B cell (primary cell): ENCODE results near the gene SLC25A48. TPM values are rescaled to one million over a fixed set of nuclear protein-coding genes. Genes with fewer than 3 reads are reported as not detected.

Experiments
- ATAC-seq: fragments of 200-7000 bp; cut with Tn5 transposase; one replicate; pipeline ENCODE4 v1.10.0; 2021; ENCODE audit warnings: low read depth, mild to moderate bottlenecking, moderate number of reproducible peaks, moderate library complexity
- CTCF ChIA-PET: fragments of 350-600 bp; sonication (Branson Sonifier 250); formaldehyde crosslinking; loops from one replicate; lab custom pipeline; 2021; ENCODE audit warnings: antibody characterized with exemption, inconsistent platforms; lab: Charles Lee
- POLR2A ChIA-PET: fragments of 350-600 bp; sonication (Branson Sonifier 250); formaldehyde crosslinking; loops from one replicate; lab custom pipeline; 2021; ENCODE audit warnings: antibody characterized with exemption; lab: Charles Lee
- DNase-seq: peaks from one replicate; pipeline ENCODE4 v3.0.0; 2013
- H2AFZ ChIP-seq: 2 replicates; pipeline ENCODE4 v1.6.1; 2012; ENCODE audit warnings: mild to moderate bottlenecking, low read depth, low read length; ENCODE audit not compliant: insufficient read depth, poor library complexity, severe bottlenecking
- H3K27ac ChIP-seq, 2 donors: 1 replicate in 1 of 2; 2 replicates in 1 of 2; pipeline ENCODE4 v1.5.1; 2012 to 2013; ENCODE audit warnings: low read length in 2 of 2, mild to moderate bottlenecking in 2 of 2, moderate library complexity in 1 of 2
- H3K27me3 ChIP-seq, 4 experiments: fragments of 200-600 bp in 1 of 4; sonication (generic) in 1 of 4; replicated peaks in 1 of 4; 1 replicate in 2 of 4; 2 replicates in 2 of 4; pipeline versions ENCODE4 v1.6.1 to v1.7.0; 2013 to 2016; ENCODE audit warnings: low read length in 3 of 4, mild to moderate bottlenecking in 2 of 4, mixed read lengths in 1 of 4, moderate library complexity in 1 of 4; ENCODE audit not compliant: insufficient read depth in 4 of 4, control insufficient read depth in 3 of 4; ENCODE audit errors: control extremely low read depth in 1 of 4
- H3K36me3 ChIP-seq, 2 experiments: replicated peaks in 1 of 2; 1 replicate in 1 of 2; 2 replicates in 1 of 2; pipeline versions ENCODE4 v1.6.1 to v1.7.1; 2013; ENCODE audit warnings: low read length in 1 of 2; ENCODE audit not compliant: insufficient read depth in 2 of 2, control insufficient read depth in 1 of 2; ENCODE audit errors: control extremely low read depth in 1 of 2, extremely low read depth in 1 of 2
- H3K4me1 ChIP-seq, 2 donors: fragments of 200-600 bp in 1 of 2; sonication (generic) in 1 of 2; 1 replicate in 1 of 2; 2 replicates in 1 of 2; pipeline versions ENCODE4 v1.5.1 to v1.6.1; 2013 to 2017; ENCODE audit warnings: low read length in 2 of 2; ENCODE audit not compliant: control insufficient read depth in 2 of 2, insufficient read depth in 2 of 2
- H3K4me2 ChIP-seq: replicated peaks from 2 replicates; pipeline ENCODE3; 2012; ENCODE audit warnings: mild to moderate bottlenecking, low read depth, low read length; ENCODE audit not compliant: poor library complexity, severe bottlenecking
- H3K4me3 ChIP-seq, 5 experiments: fragments of 200-600 bp in 1 of 5; sonication (generic) in 1 of 5; 1 replicate in 3 of 5; 2 replicates in 2 of 5; pipeline versions ENCODE4 v1.5.1 to v1.7.0; 2011 to 2016; ENCODE audit warnings: low read length in 4 of 5, mild to moderate bottlenecking in 4 of 5, low read depth in 2 of 5, control low read depth in 1 of 5, moderate library complexity in 1 of 5; ENCODE audit not compliant: insufficient read depth in 1 of 5; ENCODE audit errors: control extremely low read depth in 1 of 5, extremely low read depth in 1 of 5
- H3K79me2 ChIP-seq: fragments of 200-600 bp; sonication (generic); one replicate; pipeline ENCODE4 v1.6.0; 2016; ENCODE audit warnings: low read length; ENCODE audit not compliant: control insufficient read depth, insufficient read depth
- H3K9ac ChIP-seq: fragments of 200-600 bp; sonication (generic); 2 replicates; pipeline ENCODE4 v1.6.1; 2017; ENCODE audit warnings: mild to moderate bottlenecking, low read length, moderate library complexity
- H3K9me3 ChIP-seq, 3 donors: one replicate each; pipeline versions ENCODE4 v1.6.1 to v1.7.1; 2013; ENCODE audit warnings: low read length in 2 of 3; ENCODE audit not compliant: control insufficient read depth in 2 of 3, insufficient read depth in 1 of 3; ENCODE audit errors: control extremely low read depth in 1 of 3
- H4K20me1 ChIP-seq: 2 replicates; pipeline ENCODE4 v1.6.0; 2012; ENCODE audit warnings: mild to moderate bottlenecking, low read length; ENCODE audit not compliant: insufficient read depth, control insufficient read depth, poor library complexity, severe bottlenecking
- H3K27ac Mint-ChIP-seq: one replicate; pipeline ENCODE4 v1.8.0; 2021; ENCODE audit warnings: mixed read lengths
- H3K27me3 Mint-ChIP-seq: one replicate; pipeline ENCODE4 v1.8.0; 2021; ENCODE audit warnings: mixed read lengths
- H3K4me1 Mint-ChIP-seq: one replicate; pipeline ENCODE4 v1.8.0; 2021; ENCODE audit warnings: mixed read lengths
- H3K4me3 Mint-ChIP-seq: one replicate; pipeline ENCODE4 v1.8.0; 2021; ENCODE audit warnings: mixed read lengths
- H3K9me3 Mint-ChIP-seq: one replicate; pipeline ENCODE4 v1.8.0; 2022; ENCODE audit warnings: mixed read lengths; ENCODE audit not compliant: insufficient read depth
- EZH2 ChIP-seq: IDR thresholded peaks from 2 replicates; pipeline ENCODE4 v1.6.1; 2012; ENCODE audit warnings: borderline replicate concordance, low read depth, mild to moderate bottlenecking, moderate library complexity, low read length; ENCODE audit not compliant: insufficient read depth, poor library complexity, severe bottlenecking
- WGBS: methylation state at CpG from one replicate; pipeline ENCODE4 v1.1.5; 2013; ENCODE audit warnings: missing lambda C conversion rate; ENCODE audit not compliant: insufficient coverage; 5-methylcytosine and 5-hydroxymethylcytosine counted together
- intact Hi-C: fragments of 100-400 bp; cut with micrococcal nuclease; formaldehyde crosslinking; loops from one replicate; pipeline ENCODE4 v1.10.0; 2022
- polyA plus RNA-seq: library from polyadenylated mRNA; depleted of rRNA; stranded (reverse); fragments of >200 nt; gene quantifications from 2 replicates; pipeline ENCODE4 v1.2.3, GENCODE V29; 2012
- total RNA-seq, 2 donors: library from RNA; stranded (reverse); fragments of 120-200 nt in 1 of 2; gene quantifications; 1 replicate in 1 of 2; 2 replicates in 1 of 2; pipeline versions ENCODE4 v1.2.3 to v1.2.4, GENCODE V29; 2013 to 2022
- TF ChIP-seq, protein P1 (sequence below): fragments of 200-600 bp; IDR thresholded peaks from one replicate; pipeline ENCODE4 v1.8.0; 2022; ENCODE audit warnings: antibody characterized with exemption, mild to moderate bottlenecking

SLC25A48 gene
- total and polyA plus RNA-seq, 2 donors (not counting 1 experiment from before 2014, with no cell fraction given), result not detected

DNA sequence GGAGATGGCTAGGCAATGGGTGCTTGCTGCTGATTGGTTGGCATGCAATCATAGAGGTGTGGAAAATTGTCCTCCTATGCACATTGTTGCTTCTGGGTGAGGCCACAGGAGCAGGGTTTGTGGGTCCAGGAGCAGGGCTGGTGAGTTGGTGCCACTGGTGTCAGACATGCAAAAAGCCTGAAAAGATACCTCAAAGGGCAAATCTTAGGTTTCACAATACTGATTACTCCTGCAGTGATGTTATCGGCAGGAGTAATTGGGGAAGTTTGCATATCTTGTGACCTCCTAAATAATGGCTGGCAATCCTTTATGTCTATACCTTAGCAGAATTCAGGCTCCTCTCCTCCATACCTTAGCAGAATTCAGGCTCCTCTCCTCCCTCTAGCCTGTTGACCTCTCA, 25.2 kb downstream of the SLC25A48 start:
- H4K20me1 ChIP-seq, result no peaks in the 10 kb centered on the region
- H3K4me2 ChIP-seq, result no peak overlapping the region
- DNase-seq, result no peak
- no peaks in the 10 kb centered on the region for H3K4me1 ChIP-seq
- H3K4me3 ChIP-seq, result no peak overlapping the region
- intact Hi-C loops, result no loop called here
- peaks cover 0 to 3% (median 0%) of the 10 kb centered on the region in 3 donors for H3K9me3 ChIP-seq
- no peak overlapping the region for H3K4me3 Mint-ChIP-seq
- no peak for TF ChIP-seq EZH2
- TF ChIP-seq, protein P1, sequence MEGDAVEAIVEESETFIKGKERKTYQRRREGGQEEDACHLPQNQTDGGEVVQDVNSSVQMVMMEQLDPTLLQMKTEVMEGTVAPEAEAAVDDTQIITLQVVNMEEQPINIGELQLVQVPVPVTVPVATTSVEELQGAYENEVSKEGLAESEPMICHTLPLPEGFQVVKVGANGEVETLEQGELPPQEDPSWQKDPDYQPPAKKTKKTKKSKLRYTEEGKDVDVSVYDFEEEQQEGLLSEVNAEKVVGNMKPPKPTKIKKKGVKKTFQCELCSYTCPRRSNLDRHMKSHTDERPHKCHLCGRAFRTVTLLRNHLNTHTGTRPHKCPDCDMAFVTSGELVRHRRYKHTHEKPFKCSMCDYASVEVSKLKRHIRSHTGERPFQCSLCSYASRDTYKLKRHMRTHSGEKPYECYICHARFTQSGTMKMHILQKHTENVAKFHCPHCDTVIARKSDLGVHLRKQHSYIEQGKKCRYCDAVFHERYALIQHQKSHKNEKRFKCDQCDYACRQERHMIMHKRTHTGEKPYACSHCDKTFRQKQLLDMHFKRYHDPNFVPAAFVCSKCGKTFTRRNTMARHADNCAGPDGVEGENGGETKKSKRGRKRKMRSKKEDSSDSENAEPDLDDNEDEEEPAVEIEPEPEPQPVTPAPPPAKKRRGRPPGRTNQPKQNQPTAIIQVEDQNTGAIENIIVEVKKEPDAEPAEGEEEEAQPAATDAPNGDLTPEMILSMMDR, result no peak
- WGBS, result no CpG with 5 or more reads among the region's 1 CpG
- CTCF ChIA-PET, result no interaction called here
- ATAC-seq, result no peak
- H3K79me2 ChIP-seq, result no peaks in the 10 kb centered on the region
- H3K27me3 Mint-ChIP-seq, result peaks cover 3% of the 10 kb centered on the region
- no peaks in the 10 kb centered on the region for H3K4me1 Mint-ChIP-seq
- H3K9me3 Mint-ChIP-seq, result no peaks in the 10 kb centered on the region
- H3K27me3 ChIP-seq, result no peaks in the 10 kb centered on the region
- H2AFZ ChIP-seq, result no peak overlapping the region
- POLR2A ChIA-PET, result no interaction called here
- no peak overlapping the region for H3K27ac Mint-ChIP-seq
- H3K36me3 ChIP-seq, result no peaks in the 10 kb centered on the region
- no peak overlapping the region for H3K9ac ChIP-seq
- H3K27ac ChIP-seq, result no peak overlapping the region

GRCh38 chr5:135861641-135862040, 27.2 kb downstream of the SLC25A48 start:
- DNase-seq, result no peak
- H3K79me2 ChIP-seq, result no peaks in the 10 kb centered on the region
- WGBS, result no CpG with 5 or more reads among the region's 1 CpG
- TF ChIP-seq EZH2, result no peak
- TF ChIP-seq, protein P1, result no peak
- no peak overlapping the region for H3K27ac Mint-ChIP-seq
- POLR2A ChIA-PET, result no interaction called here
- peaks cover 3% of the 10 kb centered on the region for H3K27me3 Mint-ChIP-seq
- no peaks in the 10 kb centered on the region for H3K4me1 ChIP-seq
- no peak overlapping the region for H3K9ac ChIP-seq
- ATAC-seq, result no peak
- no peaks in the 10 kb centered on the region for H3K4me1 Mint-ChIP-seq
- no peaks in the 10 kb centered on the region for H3K27me3 ChIP-seq
- H4K20me1 ChIP-seq, result no peaks in the 10 kb centered on the region
- H3K4me3 ChIP-seq, result no peak overlapping the region
- H3K4me3 Mint-ChIP-seq, result no peak overlapping the region
- H3K9me3 Mint-ChIP-seq, result no peaks in the 10 kb centered on the region
- H2AFZ ChIP-seq, result no peak overlapping the region
- H3K9me3 ChIP-seq, result peaks cover 0 to 5% (median 0%) of the 10 kb centered on the region in 3 donors
- H3K27ac ChIP-seq, result no peak overlapping the region
- intact Hi-C loops, result no loop called here
- CTCF ChIA-PET, result no interaction called here
- H3K36me3 ChIP-seq, result no peaks in the 10 kb centered on the region
- H3K4me2 ChIP-seq, result no peak overlapping the region
